Uterus (tissue), 4 donors: ENCODE measurements around the gene PANK4. TPM values are rescaled to one million over a fixed set of nuclear protein-coding genes. Genes with fewer than 3 reads are reported as not detected.
"Not testable (repeated sequence)": the region's sequence is repeated elsewhere in the genome, so short reads cannot be mapped to it uniquely, and the experiment has no call there.

Experiments
- DNase-seq, 2 donors: peaks; one replicate each; pipeline ENCODE4 v3.0.0-alpha.2; 2019 to 2020
- H3K27ac ChIP-seq, 2 donors: fragments of 200-600 bp; sonication (generic); 1 replicate in 1 of 2; 2 replicates in 1 of 2; pipeline ENCODE4 v1.5.1; 2016 to 2018
- H3K27me3 ChIP-seq, 2 donors: fragments of 200-600 bp; sonication (generic); one replicate each; pipeline ENCODE4 v1.5.1; 2018 to 2019; ENCODE audit warnings: control low read depth in 1 of 2
- H3K36me3 ChIP-seq, 2 donors: fragments of 200-600 bp; sonication (generic); one replicate each; pipeline ENCODE4 v1.5.1; 2019; ENCODE audit warnings: control low read depth in 1 of 2
- H3K4me1 ChIP-seq, 2 donors: fragments of 200-600 bp; sonication (generic); one replicate each; pipeline ENCODE4 v1.5.1; 2018 to 2019; ENCODE audit warnings: control low read depth in 1 of 2
- H3K4me3 ChIP-seq, 2 donors: fragments of 200-600 bp; sonication (generic); 1 replicate in 1 of 2; 2 replicates in 1 of 2; pipeline ENCODE4 v1.5.1; 2018 to 2019; ENCODE audit warnings: mild to moderate bottlenecking in 1 of 2
- H3K9me3 ChIP-seq, 2 donors: fragments of 200-600 bp; sonication (generic); one replicate each; pipeline ENCODE4 v1.5.1; 2019; ENCODE audit warnings: control low read depth in 1 of 2
- POLR2A ChIP-seq, 2 donors: fragments of 450-650 bp; IDR thresholded peaks; one replicate each; pipeline ENCODE4 v1.6.1; 2016; ENCODE audit warnings: antibody characterized with exemption in 2 of 2, mild to moderate bottlenecking in 1 of 2, moderate library complexity in 1 of 2
- intact Hi-C: fragments of 100-400 bp; cut with DNase I; formaldehyde crosslinking; loops from one replicate; pipeline ENCODE4 v1.15.1; 2023; ENCODE audit warnings: low total_unique reads
- total RNA-seq, 4 donors: library from RNA; depleted of rRNA in 3 of 4; stranded (reverse); fragments of >200 nt in 3 of 4; gene quantifications; one replicate each; pipeline versions ENCODE4 v1.1.0 to v1.2.4, GENCODE V29; 2014 to 2023
- TF ChIP-seq, protein P1 (sequence below), 4 experiments: fragments of 200-600 bp in 2 of 4; fragments of 450-650 bp in 2 of 4; sonication (generic) in 2 of 4; IDR thresholded peaks; one replicate each; pipeline ENCODE4 v1.5.1; 2016 to 2019; ENCODE audit warnings: antibody characterized with exemption in 4 of 4, mild to moderate bottlenecking in 2 of 4, moderate library complexity in 1 of 4
- donor health status: DM: yes; HTN: yes; CAD: no.

PANK4 gene
- total RNA-seq, 4 donors from 2014 or later: 29.2 to 43.9 (median 33.6) TPM

DNA sequence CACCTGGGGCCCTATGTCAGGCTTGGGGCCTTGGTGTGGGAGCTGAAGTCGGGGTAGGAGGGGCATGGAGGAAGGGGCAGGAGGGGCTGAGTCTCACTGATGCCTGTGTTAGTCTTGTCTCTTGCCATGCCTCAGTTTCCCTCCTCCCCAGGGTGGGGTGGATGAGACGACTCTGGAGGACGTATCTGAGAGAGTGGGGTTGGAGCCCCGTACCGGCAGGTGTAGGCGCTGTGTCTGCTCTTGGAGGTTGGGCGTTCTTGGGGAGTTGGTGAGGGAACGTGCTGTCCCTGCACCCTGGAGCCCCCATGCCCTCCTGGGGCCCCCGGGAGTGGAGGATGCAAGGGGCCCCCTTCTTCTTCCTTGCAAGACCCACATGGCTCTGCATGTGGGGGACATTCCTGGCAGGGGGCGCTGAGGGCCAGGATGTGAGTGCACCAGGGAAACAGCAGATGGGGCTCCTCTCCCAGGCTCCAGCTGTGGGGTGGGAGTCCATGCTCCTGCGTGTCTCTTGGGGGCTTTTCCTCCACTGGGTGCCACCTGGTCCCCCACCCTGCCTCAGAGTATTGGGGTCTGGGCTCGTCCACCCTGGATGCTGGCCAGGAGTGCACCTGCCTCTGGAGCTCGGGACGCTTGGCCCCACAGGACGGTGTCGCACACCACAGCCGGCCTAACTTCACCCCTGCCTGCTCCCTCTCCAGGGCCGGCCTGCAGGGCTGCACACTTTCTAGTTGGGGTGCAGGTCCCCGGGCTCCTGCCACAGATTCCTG, 28.4 kb upstream of the PANK4 start:
- DNase-seq: no peak
- peaks cover 0 to 7% of the 10 kb centered on the region in 2 donors for H3K4me1 ChIP-seq
- H3K4me3 ChIP-seq: peak overlapping the region in 1 of 2 donors; percentile 82
- no peak for TF ChIP-seq POLR2A (IDR thresholded peaks at IDR 0.05)
- TF ChIP-seq, protein P1, sequence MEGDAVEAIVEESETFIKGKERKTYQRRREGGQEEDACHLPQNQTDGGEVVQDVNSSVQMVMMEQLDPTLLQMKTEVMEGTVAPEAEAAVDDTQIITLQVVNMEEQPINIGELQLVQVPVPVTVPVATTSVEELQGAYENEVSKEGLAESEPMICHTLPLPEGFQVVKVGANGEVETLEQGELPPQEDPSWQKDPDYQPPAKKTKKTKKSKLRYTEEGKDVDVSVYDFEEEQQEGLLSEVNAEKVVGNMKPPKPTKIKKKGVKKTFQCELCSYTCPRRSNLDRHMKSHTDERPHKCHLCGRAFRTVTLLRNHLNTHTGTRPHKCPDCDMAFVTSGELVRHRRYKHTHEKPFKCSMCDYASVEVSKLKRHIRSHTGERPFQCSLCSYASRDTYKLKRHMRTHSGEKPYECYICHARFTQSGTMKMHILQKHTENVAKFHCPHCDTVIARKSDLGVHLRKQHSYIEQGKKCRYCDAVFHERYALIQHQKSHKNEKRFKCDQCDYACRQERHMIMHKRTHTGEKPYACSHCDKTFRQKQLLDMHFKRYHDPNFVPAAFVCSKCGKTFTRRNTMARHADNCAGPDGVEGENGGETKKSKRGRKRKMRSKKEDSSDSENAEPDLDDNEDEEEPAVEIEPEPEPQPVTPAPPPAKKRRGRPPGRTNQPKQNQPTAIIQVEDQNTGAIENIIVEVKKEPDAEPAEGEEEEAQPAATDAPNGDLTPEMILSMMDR (IDR thresholded peaks at IDR 0.05): peak in 2 of 4 experiments; percentile 34 to 35
- H3K9me3 ChIP-seq: no peaks in the 10 kb centered on the region
- peak overlapping the region; percentile 88 to 90 for H3K27ac ChIP-seq
- H3K36me3 ChIP-seq: no peaks in the 10 kb centered on the region
- intact Hi-C loops: no loop called here
- no peaks in the 10 kb centered on the region for H3K27me3 ChIP-seq

GRCh38 chr1:2553871-2554620, 27.6 kb upstream of the PANK4 start:
- no peak for TF ChIP-seq POLR2A (IDR thresholded peaks at IDR 0.05)
- TF ChIP-seq, protein P1 (IDR thresholded peaks at IDR 0.05): no peak
- intact Hi-C loops: no loop called here
- no peaks in the 10 kb centered on the region for H3K36me3 ChIP-seq
- H3K27ac ChIP-seq: peak overlapping the region in 1 of 2 donors; percentile 90
- H3K9me3 ChIP-seq: no peaks in the 10 kb centered on the region
- H3K4me3 ChIP-seq: no peak overlapping the region
- H3K4me1 ChIP-seq: peaks cover 0 to 11% of the 10 kb centered on the region in 2 donors
- no peaks in the 10 kb centered on the region for H3K27me3 ChIP-seq
- DNase-seq: no peak

GRCh38 chr1:2553076-2553475, 26.7 kb upstream of the PANK4 start:
- H3K4me1 ChIP-seq: peaks cover 0 to 17% of the 10 kb centered on the region in 2 donors
- intact Hi-C loops, H3K36me3 ChIP-seq, H3K27ac ChIP-seq, DNase-seq, H3K27me3 ChIP-seq, H3K4me3 ChIP-seq, H3K9me3 ChIP-seq: not testable (repeated sequence)

DNA sequence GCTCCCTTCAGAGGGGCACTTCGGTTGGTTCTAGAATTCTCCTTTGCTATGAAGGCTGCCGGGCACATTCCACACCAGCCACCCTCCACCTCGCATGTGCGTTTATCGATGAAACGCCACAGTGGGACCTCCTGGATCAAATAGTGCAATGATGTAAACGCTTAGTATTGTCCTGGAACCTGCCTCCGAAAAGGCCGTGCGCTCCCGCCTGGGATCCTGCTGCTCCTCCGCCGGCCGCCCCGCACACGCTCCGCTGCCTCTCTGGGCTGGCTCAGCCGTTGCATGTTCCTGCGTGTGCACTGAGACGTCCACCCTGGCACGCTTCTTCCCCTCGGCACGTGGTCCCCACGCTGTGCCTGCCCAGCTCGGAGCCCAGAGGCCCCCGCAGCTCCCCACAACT, 25.8 kb upstream of the PANK4 start:
- Histone ChIP-seq H3K27me3 (no peaks in the 10 kb centered on the region), H3K4me1 (peaks cover 0 to 25% of the 10 kb centered on the region in 2 donors), H3K9me3 (no peaks in the 10 kb centered on the region), H3K4me3 (no peak overlapping the region), H3K27ac (no peak overlapping the region), H3K36me3 (no peaks in the 10 kb centered on the region)
- no peak for DNase-seq
- intact Hi-C loops: no loop called here
- TF ChIP-seq, protein P1 (IDR thresholded peaks at IDR 0.05): no peak
- no peak for TF ChIP-seq POLR2A (IDR thresholded peaks at IDR 0.05)

DNA sequence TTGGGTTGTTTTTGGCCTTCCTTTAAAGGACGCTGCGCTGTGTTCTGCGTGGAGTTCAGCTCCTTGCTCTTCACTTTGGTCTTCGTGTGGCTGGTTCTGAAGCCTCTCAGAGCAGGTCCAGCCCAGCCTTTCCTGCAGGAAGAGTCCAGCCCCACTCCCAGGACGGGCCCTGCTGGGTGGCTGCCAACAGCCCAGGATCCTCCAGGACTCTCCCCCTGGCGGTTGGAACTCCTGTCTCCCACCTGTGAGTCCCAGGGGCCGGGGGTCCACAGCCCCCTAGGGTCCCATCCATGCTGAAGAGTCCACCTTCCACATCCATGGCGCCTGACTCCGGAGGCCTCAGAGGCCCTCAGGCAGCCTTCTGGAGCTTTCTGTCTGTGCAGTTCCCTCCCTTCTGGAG, 25.1 kb upstream of the PANK4 start:
- H3K27ac ChIP-seq: not testable (repeated sequence)

DNA sequence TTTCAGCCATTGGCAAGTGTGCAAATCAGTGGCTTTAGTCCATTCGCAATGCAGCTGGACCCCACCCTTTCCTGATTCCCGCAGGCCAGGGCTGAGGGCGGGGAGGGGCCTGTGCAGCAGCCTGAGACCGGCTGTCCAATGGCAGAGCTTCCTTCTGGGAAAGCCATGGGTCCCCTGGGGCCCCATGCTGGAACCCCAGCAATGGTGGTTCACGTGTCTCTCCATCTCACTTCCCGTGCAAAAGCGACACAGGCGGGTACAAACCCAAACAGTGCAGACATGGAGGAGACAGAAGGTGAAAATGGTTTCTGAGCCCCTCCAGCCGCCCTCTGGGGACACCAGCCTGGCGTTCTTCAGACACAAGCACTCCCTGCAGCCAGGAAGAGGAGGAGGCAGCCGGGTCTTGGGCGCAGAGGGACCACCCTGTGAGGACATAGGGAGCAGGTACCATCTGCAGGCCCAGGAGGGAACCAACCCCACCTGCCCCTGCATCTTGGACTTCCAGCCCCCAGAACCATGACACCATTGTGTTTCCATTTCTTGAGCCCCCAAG, 24.0 kb upstream of the PANK4 start:
- peak overlapping the region in 1 of 2 donors; percentile 95 for H3K27ac ChIP-seq
- H3K36me3 ChIP-seq, DNase-seq, H3K27me3 ChIP-seq, H3K9me3 ChIP-seq, intact Hi-C loops, H3K4me3 ChIP-seq: not testable (repeated sequence)
- H3K4me1 ChIP-seq: peaks cover 0 to 30% of the 10 kb centered on the region in 2 donors

More for the DNA sequence above, 25.1 kb upstream of the PANK4 start:
- H3K36me3 ChIP-seq, H3K9me3 ChIP-seq, intact Hi-C loops, H3K4me3 ChIP-seq, DNase-seq, H3K27me3 ChIP-seq: not testable (repeated sequence)
- peaks cover 0 to 31% of the 10 kb centered on the region in 2 donors for H3K4me1 ChIP-seq

- not testable (repeated sequence) for H3K36me3 ChIP-seq, H3K27me3 ChIP-seq, DNase-seq, H3K4me3 ChIP-seq, H3K9me3 ChIP-seq
- Histone ChIP-seq H3K27ac (peak overlapping the region; percentile 85 to 95), H3K4me1 (peaks cover 0 to 24% of the 10 kb centered on the region in 2 donors)
- intact Hi-C loops: loop anchor here (5.0 kb wide), 1 partner anchor 137 kb away; the partner anchor contains the start of gene PEX10
Measured at GRCh38 chr1:2549367-2550029, 23.1 kb upstream of the PANK4 start.
